ENCODE measurements around the gene CARMIL1.

CARMIL1 gene

GRCh38 chr6:25508051-25508450 is 228.9 kb downstream of the CARMIL1 start:
- Histone ChIP-seq H3K9ac (ENCODE audit: low read length) (no peak overlapping the region), H3K27ac (ENCODE audit: low read length) (no peak overlapping the region), H4K20me1 (ENCODE audit: insufficient read depth, low read length) (no peaks in the 10 kb centered on the region), H3K36me3 (replicated peaks; ENCODE audit: low read depth, low read length) (no peaks in the 10 kb centered on the region), H3K27me3 (ENCODE audit: low read depth, low read length) (no peaks in the 10 kb centered on the region), H3K9me3 (ENCODE audit: insufficient read depth, low read length) (no peaks in the 10 kb centered on the region), H3K79me2 (ENCODE audit: low read length) (no peaks in the 10 kb centered on the region), H2AFZ (ENCODE audit: low read depth, low read length) (no peak overlapping the region), H3K4me2 (ENCODE audit: low read length) (no peak overlapping the region), H3K4me1 (ENCODE audit: low read length) (no peaks in the 10 kb centered on the region), H3K4me3 (ENCODE audit: low read length) (no peak overlapping the region)
- TF ChIP-seq EZH2phosphoT487 (IDR thresholded peaks at IDR 0.05; ENCODE audit: low read depth) (no peak), CTCF (IDR thresholded peaks at IDR 0.05; ENCODE audit: low read depth, low read length) (no peak)

GRCh38 chr6:25511376-25511775 is 232.2 kb downstream of the CARMIL1 start:
- no peaks in the 10 kb centered on the region for H3K36me3 ChIP-seq (replicated peaks; ENCODE audit: low read depth, low read length)
- no peak overlapping the region for H3K27ac ChIP-seq (ENCODE audit: low read length)
- H3K27me3 ChIP-seq (ENCODE audit: low read depth, low read length) = no peaks in the 10 kb centered on the region
- no peak overlapping the region for H2AFZ ChIP-seq (ENCODE audit: low read depth, low read length)
- no peaks in the 10 kb centered on the region for H3K79me2 ChIP-seq (ENCODE audit: low read length)
- no peaks in the 10 kb centered on the region for H3K4me1 ChIP-seq (ENCODE audit: low read length)
- H4K20me1 ChIP-seq (ENCODE audit: insufficient read depth, low read length) = no peaks in the 10 kb centered on the region
- H3K4me2 ChIP-seq (ENCODE audit: low read length) = no peak overlapping the region
- no peaks in the 10 kb centered on the region for H3K9me3 ChIP-seq (ENCODE audit: insufficient read depth, low read length)
- H3K4me3 ChIP-seq (ENCODE audit: low read length) = no peak overlapping the region
- H3K9ac ChIP-seq (ENCODE audit: low read length) = no peak overlapping the region
- TF ChIP-seq CTCF (IDR thresholded peaks at IDR 0.05; ENCODE audit: low read depth, low read length) = no peak
- no peak for TF ChIP-seq EZH2phosphoT487 (IDR thresholded peaks at IDR 0.05; ENCODE audit: low read depth)

GRCh38 chr6:25512560-25512959 is 233.4 kb downstream of the CARMIL1 start:
- Histone ChIP-seq H2AFZ (ENCODE audit: low read depth, low read length) (no peak overlapping the region), H4K20me1 (ENCODE audit: insufficient read depth, low read length) (no peaks in the 10 kb centered on the region), H3K9me3 (ENCODE audit: insufficient read depth, low read length) (no peaks in the 10 kb centered on the region), H3K27ac (ENCODE audit: low read length) (no peak overlapping the region), H3K79me2 (ENCODE audit: low read length) (no peaks in the 10 kb centered on the region), H3K36me3 (replicated peaks; ENCODE audit: low read depth, low read length) (no peaks in the 10 kb centered on the region), H3K4me3 (ENCODE audit: low read length) (no peak overlapping the region), H3K4me2 (ENCODE audit: low read length) (no peak overlapping the region), H3K27me3 (ENCODE audit: low read depth, low read length) (no peaks in the 10 kb centered on the region), H3K9ac (ENCODE audit: low read length) (no peak overlapping the region), H3K4me1 (ENCODE audit: low read length) (no peaks in the 10 kb centered on the region)
- TF ChIP-seq EZH2phosphoT487 (IDR thresholded peaks at IDR 0.05; ENCODE audit: low read depth) (no peak), CTCF (IDR thresholded peaks at IDR 0.05; ENCODE audit: low read depth, low read length) (no peak)

DNA sequence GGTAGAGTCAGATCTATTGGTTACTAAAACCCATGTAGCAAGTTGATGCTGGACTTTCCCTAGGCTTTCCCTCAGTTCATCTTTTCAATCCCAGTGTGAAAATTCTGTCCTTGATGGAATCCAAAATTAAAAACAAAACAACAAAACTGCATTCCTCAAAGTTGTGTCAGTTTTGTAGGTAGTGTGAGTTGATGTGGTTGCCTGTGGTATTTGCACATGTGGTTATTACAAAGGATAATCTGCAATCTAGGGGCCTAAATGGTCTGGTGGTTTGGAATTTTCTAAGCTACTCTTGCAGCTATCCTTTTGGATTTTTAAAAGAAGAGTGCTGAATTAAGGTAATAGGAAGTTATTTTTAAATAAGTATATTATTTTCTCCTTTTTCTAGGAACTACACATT is 240.7 kb downstream of the CARMIL1 start:
- Histone ChIP-seq H3K9me3 (ENCODE audit: insufficient read depth, low read length) (no peaks in the 10 kb centered on the region), H2AFZ (ENCODE audit: low read depth, low read length) (no peak overlapping the region), H3K4me3 (ENCODE audit: low read length) (no peak overlapping the region)

More for the DNA sequence above, 240.7 kb downstream of the CARMIL1 start:
- TF ChIP-seq EZH2phosphoT487 (IDR thresholded peaks at IDR 0.05; ENCODE audit: low read depth) = no peak
- TF ChIP-seq CTCF (IDR thresholded peaks at IDR 0.05; ENCODE audit: low read depth, low read length) = no peak
- Histone ChIP-seq H4K20me1 (ENCODE audit: insufficient read depth, low read length) (no peaks in the 10 kb centered on the region), H3K4me2 (ENCODE audit: low read length) (no peak overlapping the region), H3K27me3 (ENCODE audit: low read depth, low read length) (no peaks in the 10 kb centered on the region), H3K79me2 (ENCODE audit: low read length) (no peaks in the 10 kb centered on the region), H3K4me1 (ENCODE audit: low read length) (no peaks in the 10 kb centered on the region), H3K9ac (ENCODE audit: low read length) (no peak overlapping the region), H3K36me3 (replicated peaks; ENCODE audit: low read depth, low read length) (no peaks in the 10 kb centered on the region), H3K27ac (ENCODE audit: low read length) (no peak overlapping the region)
